DND-41 (cell line): ENCODE data around the gene MNT.

Experiments used
- ATAC-seq: fragments of 200-7000 bp; cut with Tn5 transposase; 3 replicates; pipeline ENCODE4 v1.9.1; 2021; ENCODE audit warnings: low read depth; ENCODE audit not compliant: insufficient read depth
- DNase-seq: peaks from one replicate; pipeline ENCODE4 v3.0.0-alpha.2; 2020
- H2AFZ ChIP-seq: 2 replicates; pipeline ENCODE4 v1.6.0; 2012; ENCODE audit warnings: low read depth, low read length
- H3K27ac ChIP-seq: 2 replicates; pipeline ENCODE4 v1.5.1; 2012; ENCODE audit warnings: low read length, inconsistent platforms
- H3K27me3 ChIP-seq: fragments of 200-600 bp; sonication (generic); 2 replicates; pipeline ENCODE4 v1.6.0; 2012; ENCODE audit warnings: low read length, mild to moderate bottlenecking, inconsistent platforms; ENCODE audit not compliant: insufficient read depth, poor library complexity
- H3K36me3 ChIP-seq: 2 replicates; pipeline ENCODE4 v1.5.1; 2012; ENCODE audit warnings: low read length, inconsistent platforms; ENCODE audit not compliant: insufficient read depth
- H3K4me1 ChIP-seq: 2 replicates; pipeline ENCODE4 v1.5.1; 2012; ENCODE audit warnings: mild to moderate bottlenecking, low read length; ENCODE audit not compliant: insufficient read depth
- H3K4me2 ChIP-seq: 2 replicates; pipeline ENCODE4 v1.6.0; 2012; ENCODE audit warnings: mild to moderate bottlenecking, moderate library complexity, low read length, inconsistent platforms; ENCODE audit not compliant: insufficient read depth
- H3K4me3 ChIP-seq, 2 experiments: fragments of 200-600 bp in 1 of 2; shearing (Covaris generic) in 1 of 2; 2 replicates each; pipeline ENCODE4 v1.5.1; 2012 to 2016; ENCODE audit warnings: inconsistent platforms in 2 of 2, low read length in 2 of 2, mild to moderate bottlenecking in 2 of 2, low read depth in 1 of 2, moderate library complexity in 1 of 2
- H3K79me2 ChIP-seq: 2 replicates; pipeline ENCODE4 v1.6.0; 2012; ENCODE audit warnings: low read length, inconsistent platforms; ENCODE audit not compliant: insufficient read depth
- H3K9ac ChIP-seq: 2 replicates; pipeline ENCODE4 v1.6.0; 2012; ENCODE audit warnings: low read depth, mild to moderate bottlenecking, inconsistent platforms, low read length, moderate library complexity
- H3K9me3 ChIP-seq: 2 replicates; pipeline ENCODE4 v1.5.1; 2012; ENCODE audit warnings: low read length, moderate library complexity, mild to moderate bottlenecking, inconsistent platforms; ENCODE audit not compliant: insufficient read depth, severe bottlenecking
- H4K20me1 ChIP-seq: 2 replicates; pipeline ENCODE4 v1.6.0; 2012; ENCODE audit warnings: low read length; ENCODE audit not compliant: insufficient read depth
- CTCF ChIP-seq: IDR thresholded peaks from 2 replicates; pipeline ENCODE4 v1.5.1; 2012; ENCODE audit warnings: borderline replicate concordance, low read length, moderate library complexity, mild to moderate bottlenecking; ENCODE audit not compliant: poor library complexity, severe bottlenecking; ENCODE audit errors: extremely low read depth
- EZH2 ChIP-seq: IDR thresholded peaks from 3 replicates; pipeline ENCODE4 v1.6.1; 2012; ENCODE audit warnings: borderline replicate concordance, low read depth, mild to moderate bottlenecking, moderate library complexity, low read length, inconsistent platforms; ENCODE audit not compliant: severe bottlenecking

MNT gene

GRCh38 chr17:2357931-2358434 lies 42.9 kb downstream of the MNT start:
- Histone ChIP-seq H3K9me3 (no peaks in the 10 kb centered on the region), H3K27me3 (no peaks in the 10 kb centered on the region), H3K36me3 (peaks cover 35% of the 10 kb centered on the region), H3K27ac (no peak overlapping the region), H3K4me3 (no peak overlapping the region), H3K4me2 (no peak overlapping the region), H4K20me1 (peaks cover 22% of the 10 kb centered on the region), H3K9ac (no peak overlapping the region), H3K79me2 (0 out of 2 replicates have a peak, but pooled peaks cover 4% of the 10 kb centered on the region), H2AFZ (no peak overlapping the region), H3K4me1 (peaks cover 9% of the 10 kb centered on the region)
- ATAC-seq (no peak), DNase-seq (no peak)
- TF ChIP-seq CTCF (no peak), EZH2 (no peak)

- DNase-seq (no peak), ATAC-seq (no peak)
- Histone ChIP-seq H2AFZ (no peak overlapping the region), H3K4me1 (peaks cover 11% of the 10 kb centered on the region), H3K4me3 (no peak overlapping the region), H3K9me3 (no peaks in the 10 kb centered on the region), H3K9ac (no peak overlapping the region), H3K27me3 (no peaks in the 10 kb centered on the region), H3K4me2 (no peak overlapping the region), H4K20me1 (peaks cover 25% of the 10 kb centered on the region), H3K79me2 (0 out of 2 replicates have a peak, but pooled peaks cover 4% of the 10 kb centered on the region), H3K36me3 (peaks cover 29% of the 10 kb centered on the region), H3K27ac (no peak overlapping the region)
- TF ChIP-seq EZH2 (no peak), CTCF (no peak)
Observed at GRCh38 chr17:2357237-2357636, 43.6 kb downstream of the MNT start.

GRCh38 chr17:2354311-2354710 lies 46.5 kb downstream of the MNT start:
- TF ChIP-seq EZH2 (no peak), CTCF (no peak)
- H4K20me1 ChIP-seq = peaks cover 33% of the 10 kb centered on the region
- H2AFZ ChIP-seq = no peak overlapping the region
- no peaks in the 10 kb centered on the region for H3K9me3 ChIP-seq
- no peak overlapping the region for H3K4me3 ChIP-seq
- H3K4me1 ChIP-seq = peaks cover 11% of the 10 kb centered on the region
- H3K9ac ChIP-seq = no peak overlapping the region
- ATAC-seq = no peak
- H3K36me3 ChIP-seq = peaks cover 14% of the 10 kb centered on the region
- H3K79me2 ChIP-seq = 0 out of 2 replicates have a peak, but pooled peaks cover 4% of the 10 kb centered on the region
- no peak for DNase-seq
- no peak overlapping the region for H3K4me2 ChIP-seq
- no peak overlapping the region for H3K27ac ChIP-seq
- no peaks in the 10 kb centered on the region for H3K27me3 ChIP-seq
